Effector memory CD4-positive, alpha-beta T cell (primary cell): ENCODE results near the gene TSACC.
"Not testable (repeated sequence)": the region's sequence is repeated elsewhere in the genome, so short reads cannot be mapped to it uniquely, and the experiment has no call there.

Source experiments
- DNase-seq, 3 donors: peaks; one replicate each; pipeline ENCODE4 v3.0.0-alpha.2; 2020
- H3K27ac ChIP-seq: 2 replicates; pipeline ENCODE4 v1.7.0; 2013; ENCODE audit warnings: mild to moderate bottlenecking, low read length, moderate library complexity; ENCODE audit not compliant: insufficient read depth, poor library complexity, severe bottlenecking
- H3K27me3 ChIP-seq: replicated peaks from 2 replicates; pipeline ENCODE4 v1.7.0; 2013; ENCODE audit warnings: mild to moderate bottlenecking, low read length; ENCODE audit not compliant: insufficient read depth, control insufficient read depth, poor library complexity, severe bottlenecking
- H3K36me3 ChIP-seq: 2 replicates; pipeline ENCODE4 v1.7.0; 2013; ENCODE audit warnings: mild to moderate bottlenecking, low read length, moderate library complexity; ENCODE audit not compliant: control insufficient read depth, insufficient read depth
- H3K4me1 ChIP-seq: 2 replicates; pipeline ENCODE4 v1.7.0; 2013; ENCODE audit warnings: low read length, mild to moderate bottlenecking; ENCODE audit not compliant: control insufficient read depth, insufficient read depth, poor library complexity, severe bottlenecking
- H3K4me3 ChIP-seq: 2 replicates; pipeline ENCODE4 v1.7.0; 2013; ENCODE audit warnings: low read length, low read depth, mild to moderate bottlenecking; ENCODE audit not compliant: insufficient read depth, poor library complexity, severe bottlenecking
- H3K9me3 ChIP-seq: 2 replicates; pipeline ENCODE4 v1.7.0; 2013; ENCODE audit warnings: mild to moderate bottlenecking, low read length, moderate library complexity; ENCODE audit not compliant: control insufficient read depth

Gene TSACC

DNA sequence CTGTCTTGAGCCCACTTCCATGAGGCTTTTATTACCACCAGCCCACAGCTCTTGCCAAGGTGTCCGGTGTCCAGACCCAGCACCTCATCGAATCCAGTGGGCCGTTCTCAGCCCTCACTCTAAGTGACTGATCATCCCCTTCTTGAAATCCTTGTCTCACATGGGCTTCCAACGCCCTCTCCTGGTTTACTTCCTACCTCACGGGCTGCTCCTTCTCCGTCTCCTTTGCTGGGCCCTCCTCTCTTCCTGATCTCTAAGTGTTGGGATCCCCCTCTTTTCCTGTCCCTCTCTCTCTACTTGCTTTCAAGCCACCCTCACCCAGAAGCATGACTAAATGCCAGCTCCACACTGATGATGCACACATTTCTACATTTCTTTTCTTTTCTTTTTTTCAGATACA is 21.6 kb downstream of the TSACC start:
- H3K36me3 ChIP-seq = no peaks in the 10 kb centered on the region
- DNase-seq = no peak
- H3K4me1 ChIP-seq = peaks cover 4% of the 10 kb centered on the region
- peaks cover 5% of the 10 kb centered on the region for H3K27me3 ChIP-seq
- H3K27ac ChIP-seq = no peak overlapping the region
- no peaks in the 10 kb centered on the region for H3K9me3 ChIP-seq
- H3K4me3 ChIP-seq = no peak overlapping the region

DNA sequence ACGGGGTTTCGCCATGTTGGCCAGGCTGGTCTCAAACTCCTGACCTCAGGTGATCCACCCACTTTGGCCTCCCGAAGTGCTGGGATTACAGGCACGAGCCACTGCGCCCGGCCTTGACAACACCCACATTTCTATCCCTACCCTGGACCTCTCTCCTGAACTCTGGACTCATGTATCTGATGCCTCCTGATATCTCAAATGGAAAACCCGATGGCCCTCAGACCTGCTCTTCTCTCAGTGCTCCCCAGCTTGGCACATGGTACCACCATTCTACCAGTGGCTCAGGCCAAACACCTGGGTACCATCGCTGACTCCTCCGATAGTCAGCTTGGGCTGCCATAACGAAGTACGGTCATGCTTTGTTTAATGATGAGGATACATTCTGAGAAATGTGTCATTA is 22.2 kb downstream of the TSACC start:
- H3K4me3 ChIP-seq = no peak overlapping the region
- no peak overlapping the region for H3K27ac ChIP-seq
- DNase-seq = no peak
- H3K27me3 ChIP-seq = peaks cover 5% of the 10 kb centered on the region
- no peaks in the 10 kb centered on the region for H3K36me3 ChIP-seq
- peaks cover 4% of the 10 kb centered on the region for H3K4me1 ChIP-seq
- H3K9me3 ChIP-seq = no peaks in the 10 kb centered on the region

DNA sequence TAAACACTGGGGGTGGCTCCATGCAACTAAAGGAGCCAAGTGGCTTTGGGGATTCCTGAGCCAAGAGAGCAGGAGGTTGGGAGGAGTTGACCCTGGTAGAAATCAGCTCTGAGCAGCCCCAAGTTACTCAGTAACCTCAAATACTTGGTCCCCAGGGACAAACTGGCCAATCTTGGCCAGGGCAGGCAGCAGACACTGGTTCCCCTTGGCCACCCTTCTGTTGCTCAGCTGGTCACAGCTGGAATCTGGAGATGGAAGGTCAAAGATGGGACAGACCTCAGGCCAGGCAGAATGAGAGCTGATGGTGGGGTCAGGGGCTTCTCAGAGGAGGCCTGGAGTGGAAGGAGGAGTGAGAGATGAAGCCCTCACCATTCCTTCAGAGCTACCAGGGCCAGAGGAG is 27.4 kb downstream of the TSACC start:
- Histone ChIP-seq H3K4me1 (peaks cover 3% of the 10 kb centered on the region), H3K27me3 (peaks cover 16% of the 10 kb centered on the region), H3K36me3 (no peaks in the 10 kb centered on the region), H3K9me3 (no peaks in the 10 kb centered on the region), H3K4me3 (no peak overlapping the region), H3K27ac (no peak overlapping the region)
- DNase-seq = no peak

DNA sequence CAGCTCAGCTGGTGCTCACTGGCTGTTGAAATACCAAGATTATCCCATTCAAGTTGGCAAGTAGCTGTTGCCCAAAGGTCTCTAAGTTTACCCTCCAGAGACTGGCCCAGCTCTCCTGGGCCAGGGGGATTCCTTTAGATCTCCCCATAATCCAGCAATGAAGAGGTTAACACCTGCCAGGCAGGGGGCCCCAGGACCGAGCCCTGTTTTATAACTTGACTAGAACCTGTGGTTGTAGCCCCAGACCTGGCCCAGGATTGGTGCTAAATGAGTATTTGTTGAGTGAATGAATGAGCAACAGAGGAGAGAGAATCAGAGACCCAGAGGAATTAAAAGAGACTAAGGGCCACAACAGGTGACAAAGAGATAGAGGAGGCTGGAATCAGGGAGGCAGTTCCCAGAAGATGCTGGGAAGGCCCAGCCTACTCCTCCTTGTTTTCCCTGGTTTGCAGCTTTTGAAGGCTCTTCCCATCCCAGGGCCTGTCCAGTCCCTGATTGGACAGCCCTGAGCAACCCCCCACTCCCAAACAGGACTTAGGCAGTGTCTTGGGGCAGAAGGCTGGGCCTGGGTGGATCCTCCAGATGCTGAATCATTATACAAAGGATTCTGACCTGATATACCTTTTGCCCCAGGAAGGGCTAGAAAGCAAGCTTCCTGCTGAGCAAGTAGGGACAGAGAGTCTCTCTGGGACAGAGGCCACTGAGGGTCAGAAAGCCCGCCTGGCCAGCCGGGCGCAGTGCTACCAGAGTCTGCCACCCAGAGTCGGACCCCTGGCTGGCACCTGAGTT is 28.2 kb downstream of the TSACC start:
- DNase-seq = no peak
- no peaks in the 10 kb centered on the region for H3K36me3 ChIP-seq
- H3K27me3 ChIP-seq = peaks cover 16% of the 10 kb centered on the region

DNA sequence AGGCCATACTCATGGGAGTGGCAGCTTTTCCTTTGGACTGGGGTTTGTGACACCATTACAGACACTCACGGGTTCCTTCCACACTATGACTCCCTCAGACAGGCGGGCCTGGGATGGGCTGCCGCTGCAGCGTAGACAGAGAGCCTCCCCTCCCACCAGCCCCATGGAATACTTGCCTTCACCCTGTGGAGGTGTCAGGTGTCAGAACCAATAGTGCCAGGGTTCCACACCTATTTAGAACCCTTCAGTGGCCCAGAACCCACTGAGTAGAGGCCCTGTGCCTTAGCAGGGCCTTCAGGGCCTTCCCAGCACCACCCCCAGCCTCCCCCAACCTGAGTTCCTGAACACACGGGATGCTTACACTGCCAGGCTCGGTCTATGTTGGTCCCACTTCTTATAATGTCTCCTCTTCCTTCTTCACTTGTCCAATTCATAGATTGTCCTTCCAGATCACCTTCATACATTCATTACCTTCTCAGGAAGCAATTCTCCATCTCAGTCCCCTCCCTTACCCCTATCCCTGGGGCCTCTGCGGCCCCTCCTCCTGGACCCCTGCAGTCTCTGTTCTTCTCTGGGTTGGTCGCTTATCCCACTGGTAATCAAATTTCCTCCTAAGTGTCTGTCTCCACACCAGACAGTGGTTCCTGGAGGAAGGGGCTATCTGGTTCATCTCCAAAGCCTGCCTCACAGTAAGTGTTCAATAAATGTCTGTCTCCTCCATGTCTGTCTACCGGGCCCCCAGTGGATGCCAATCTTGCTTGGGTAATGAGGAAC is 29.2 kb downstream of the TSACC start:
- DNase-seq = no peak
- Histone ChIP-seq H3K36me3 (no peaks in the 10 kb centered on the region), H3K4me1 (peaks cover 3% of the 10 kb centered on the region), H3K27me3 (peaks cover 22% of the 10 kb centered on the region), H3K27ac (no peak overlapping the region), H3K4me3 (no peak overlapping the region), H3K9me3 (no peaks in the 10 kb centered on the region)

More for the DNA sequence above, 28.2 kb downstream of the TSACC start:
- H3K4me3 ChIP-seq = no peak overlapping the region
- H3K27ac ChIP-seq = no peak overlapping the region
- H3K9me3 ChIP-seq = no peaks in the 10 kb centered on the region
- H3K4me1 ChIP-seq = peaks cover 3% of the 10 kb centered on the region

DNA sequence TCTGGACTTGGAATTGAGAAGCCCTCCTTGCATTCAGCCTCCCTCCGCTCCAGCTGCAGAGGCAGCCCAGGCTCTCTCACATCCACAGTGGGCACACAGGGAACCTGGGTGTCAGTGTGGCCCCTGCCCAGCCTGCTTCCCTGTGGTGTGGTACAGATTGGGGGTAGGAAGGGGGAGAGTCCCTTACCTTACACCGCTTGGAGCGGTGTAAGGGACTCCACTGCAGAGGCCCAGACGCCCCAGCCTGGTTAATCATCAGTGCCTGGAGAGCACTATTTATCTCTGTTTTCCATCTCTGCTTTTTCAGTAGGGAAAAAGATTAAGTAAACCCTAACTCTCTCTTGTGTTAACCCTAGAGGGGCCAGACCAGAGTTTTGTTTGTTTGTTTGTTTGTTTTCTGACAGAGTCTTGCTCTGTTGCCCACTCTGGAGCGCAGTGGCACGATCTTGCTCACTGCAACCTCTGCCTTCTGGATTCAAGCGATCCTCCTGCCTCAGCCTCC is 29.9 kb downstream of the TSACC start:
- H3K27me3 ChIP-seq = peaks cover 22% of the 10 kb centered on the region
- H3K4me3 ChIP-seq = no peak overlapping the region
- DNase-seq = no peak
- H3K36me3 ChIP-seq = no peaks in the 10 kb centered on the region
- no peaks in the 10 kb centered on the region for H3K9me3 ChIP-seq
- no peak overlapping the region for H3K27ac ChIP-seq
- H3K4me1 ChIP-seq = peaks cover 3% of the 10 kb centered on the region

DNA sequence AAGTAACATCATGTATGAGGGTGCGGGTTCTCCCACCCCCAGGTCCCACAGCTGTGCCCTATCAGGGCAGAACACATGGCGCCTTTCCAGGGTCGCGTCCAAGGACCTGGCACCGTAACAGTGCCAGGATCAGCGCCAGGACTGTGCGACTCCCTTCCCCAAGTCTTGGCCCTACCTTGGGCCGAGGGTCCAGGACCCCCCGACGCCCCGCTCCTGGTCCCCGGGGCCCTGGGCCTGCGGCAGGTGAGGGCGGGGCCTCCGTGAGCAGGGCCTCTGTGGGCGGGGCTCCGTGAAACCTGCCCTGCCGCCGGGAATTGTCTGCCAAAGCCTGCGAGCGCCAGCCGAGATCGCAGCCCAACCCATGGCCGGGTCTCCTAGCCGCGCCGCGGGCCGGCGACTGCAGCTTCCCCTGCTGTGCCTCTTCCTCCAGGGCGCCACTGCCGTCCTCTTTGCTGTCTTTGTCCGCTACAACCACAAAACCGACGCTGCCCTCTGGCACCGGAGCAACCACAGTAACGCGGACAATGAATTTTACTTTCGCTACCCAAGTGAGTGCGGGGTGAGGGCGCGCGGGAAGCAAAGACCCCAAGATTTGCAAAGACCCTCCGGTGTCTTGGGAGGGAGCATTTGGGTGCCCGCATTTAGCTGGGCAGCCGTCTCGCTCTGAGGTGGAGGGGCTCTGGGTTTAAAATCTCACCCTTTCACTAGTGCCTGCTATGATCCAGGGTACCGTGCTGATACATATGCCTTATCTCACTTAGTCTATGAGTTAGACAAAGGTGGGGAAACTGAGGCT is 30.8 kb downstream of the TSACC start, which contains the start of gene RHBG:
Gene RHBG (plus strand): TSS at position 323 of the 796 bp plus-strand sequence. CDS start 39 bp downstream, at position 362.
- Histone ChIP-seq H3K27me3 (peaks cover 22% of the 10 kb centered on the region), H3K9me3 (no peaks in the 10 kb centered on the region), H3K27ac (no peak within 1 kb of the TSS), H3K4me1 (peaks cover 3% of the 10 kb centered on the region), H3K4me3 (peak within 1 kb of the TSS; percentile 31), H3K36me3 (no peaks in the 10 kb centered on the region)
- no peak for DNase-seq

DNA sequence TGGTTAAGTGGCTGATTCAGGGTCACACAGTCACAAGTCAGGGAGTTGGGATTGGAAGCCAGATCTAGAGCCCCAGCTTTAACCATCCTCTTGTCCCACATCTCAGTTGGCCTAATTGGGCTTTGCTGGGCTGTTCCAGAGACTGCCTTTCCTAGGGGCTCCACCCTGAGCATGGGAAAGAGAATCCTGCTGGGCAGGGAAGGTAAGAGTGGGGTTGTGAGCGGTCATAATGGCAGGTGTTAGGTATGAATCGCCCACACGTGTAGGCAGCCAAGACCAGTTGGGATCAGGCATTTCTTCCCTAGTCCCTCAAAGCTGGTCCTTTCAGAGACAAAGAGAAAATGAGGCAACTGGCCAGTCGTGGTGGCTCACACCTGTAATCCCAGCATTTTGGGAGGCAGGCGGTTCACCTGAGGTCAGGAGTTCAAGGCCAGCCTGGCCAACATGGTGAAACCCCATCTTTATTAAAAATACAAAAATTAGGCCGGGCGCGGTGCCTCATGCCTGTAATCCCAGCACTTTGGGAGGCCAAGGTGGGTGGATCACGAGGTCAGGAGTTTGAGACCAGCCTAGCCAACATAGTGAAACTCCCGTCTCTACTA is 31.5 kb downstream of the TSACC start:
- H3K36me3 ChIP-seq, H3K4me3 ChIP-seq, H3K9me3 ChIP-seq, H3K4me1 ChIP-seq, H3K27ac ChIP-seq, DNase-seq: not testable (repeated sequence)
- peaks cover 22% of the 10 kb centered on the region for H3K27me3 ChIP-seq

DNA sequence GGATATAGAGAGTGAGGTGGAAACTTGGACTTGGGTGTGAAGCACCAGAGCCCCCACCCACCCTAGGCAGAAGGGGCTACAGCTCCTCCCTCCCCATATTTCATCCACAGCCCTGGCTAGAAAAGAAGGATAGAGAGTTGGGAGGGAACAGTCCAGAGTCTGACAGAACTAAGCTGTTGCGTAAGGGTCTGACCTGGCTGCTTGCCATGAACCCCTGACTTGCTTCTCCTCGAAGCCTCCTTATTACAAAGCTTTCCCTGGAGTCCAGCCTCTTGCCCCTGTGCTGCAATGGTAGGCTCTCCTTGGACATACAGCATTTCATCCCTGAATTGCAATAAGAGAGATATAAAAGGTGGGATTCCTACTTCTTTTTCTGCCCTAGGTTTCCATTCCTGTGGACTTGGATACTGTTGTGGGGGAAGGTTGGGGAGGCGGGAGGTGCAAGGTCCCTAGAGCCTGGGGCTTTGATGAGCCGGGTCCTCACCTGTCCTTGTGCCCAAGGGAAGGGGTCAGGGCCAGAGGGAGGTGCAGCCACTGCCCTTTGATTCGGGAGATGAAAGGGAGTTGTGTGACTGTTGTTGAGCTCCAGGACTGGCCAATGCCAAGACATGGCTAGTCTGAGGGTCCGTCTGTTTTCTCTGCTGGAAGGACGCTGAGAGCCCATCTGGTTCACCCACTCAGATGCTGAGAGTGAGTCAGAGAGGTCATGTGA is 33.4 kb downstream of the TSACC start:
- Histone ChIP-seq H3K27ac (no peak overlapping the region), H3K9me3 (no peaks in the 10 kb centered on the region), H3K36me3 (no peaks in the 10 kb centered on the region), H3K27me3 (peaks cover 22% of the 10 kb centered on the region), H3K4me1 (peaks cover 3% of the 10 kb centered on the region), H3K4me3 (no peak overlapping the region)
- DNase-seq = no peak
